GM21786 (cell line): ENCODE measurements around the gene ATP8A2.

Source experiments
- ATAC-seq: cut with Tn5 transposase; IDR thresholded peaks from one replicate; pipeline ENCODE4 v1.9.1; 2021; ENCODE audit not compliant: unreplicated experiment

Gene ATP8A2

DNA sequence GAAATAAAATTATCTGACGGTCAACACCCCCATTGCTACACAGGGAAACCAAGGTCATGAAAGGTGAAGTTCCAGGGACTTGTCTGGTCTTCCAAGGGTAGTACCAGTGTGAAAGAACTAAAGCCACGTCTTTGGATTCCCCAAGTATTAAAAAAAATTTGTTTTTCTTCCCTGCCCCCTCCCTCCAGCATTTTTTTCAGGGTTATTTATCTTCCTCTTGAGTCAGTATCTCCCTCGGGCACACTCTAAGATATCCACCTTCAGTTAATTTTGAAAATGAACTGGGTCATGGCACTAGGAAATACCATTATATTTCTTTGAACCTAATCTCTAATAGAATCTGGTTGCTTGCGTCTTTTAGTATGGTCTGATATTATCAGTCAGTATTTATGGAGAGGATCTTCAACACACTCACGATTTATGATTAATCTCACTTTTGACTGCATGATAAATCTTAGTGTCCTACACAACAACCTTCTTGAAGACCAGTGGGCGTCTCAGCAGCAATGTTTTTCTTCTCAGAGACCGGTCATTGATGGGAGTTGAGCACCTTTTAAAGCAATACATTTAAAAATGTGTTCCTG, 9.1 kb downstream of the ATP8A2 start:
- ATAC-seq: no peak

DNA sequence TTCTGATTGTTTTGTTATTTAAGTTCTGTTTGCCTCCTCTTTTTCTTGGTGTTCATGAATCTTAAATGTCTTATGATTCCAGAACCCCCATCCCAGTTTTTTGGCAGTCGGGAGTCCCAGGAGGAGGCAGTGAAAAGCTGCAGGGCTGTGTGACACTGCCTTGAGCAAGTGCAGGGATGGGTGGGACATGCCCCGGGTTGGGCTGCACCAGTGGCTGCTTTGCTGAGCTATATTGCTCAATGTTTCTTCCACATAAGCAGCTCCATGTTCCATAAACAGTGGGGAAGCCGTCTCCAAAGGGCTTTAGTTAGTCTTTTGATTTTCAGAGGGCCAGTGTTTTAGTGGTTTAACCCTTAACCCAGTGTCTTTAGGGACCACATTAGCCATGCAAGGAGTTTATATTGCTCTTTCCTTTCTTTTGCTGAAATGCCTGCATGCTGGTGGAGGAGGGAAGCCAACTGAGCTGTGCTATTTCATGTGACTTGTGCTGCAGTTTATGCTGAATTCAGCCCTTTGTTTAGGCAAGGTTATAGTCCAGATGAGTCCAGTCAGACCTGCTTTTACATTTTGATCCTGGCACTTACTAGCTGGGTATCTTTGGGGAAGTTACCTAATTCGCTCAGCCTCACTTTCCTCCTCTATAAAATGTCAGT, 13.1 kb downstream of the ATP8A2 start:
- ATAC-seq: no peak

DNA sequence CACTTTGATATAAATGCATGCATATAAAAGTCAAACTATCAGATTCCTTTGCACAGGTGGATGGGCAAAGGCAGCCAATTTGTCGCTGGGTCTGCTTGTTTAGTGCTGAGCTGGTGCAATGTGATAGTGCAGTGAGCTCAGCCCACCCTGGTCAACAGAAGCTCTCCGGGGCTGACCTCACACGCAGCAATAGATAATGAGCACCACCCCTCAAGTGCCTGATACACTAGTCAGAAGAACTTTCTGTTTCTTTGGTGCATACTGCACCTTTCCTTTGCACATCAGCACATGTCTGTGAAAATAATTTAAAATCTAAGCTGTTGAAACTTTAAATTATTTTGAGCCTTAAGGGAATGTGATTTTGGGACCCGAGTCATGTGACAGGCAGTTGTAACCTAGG, 20.2 kb downstream of the ATP8A2 start:
- no peak for ATAC-seq

DNA sequence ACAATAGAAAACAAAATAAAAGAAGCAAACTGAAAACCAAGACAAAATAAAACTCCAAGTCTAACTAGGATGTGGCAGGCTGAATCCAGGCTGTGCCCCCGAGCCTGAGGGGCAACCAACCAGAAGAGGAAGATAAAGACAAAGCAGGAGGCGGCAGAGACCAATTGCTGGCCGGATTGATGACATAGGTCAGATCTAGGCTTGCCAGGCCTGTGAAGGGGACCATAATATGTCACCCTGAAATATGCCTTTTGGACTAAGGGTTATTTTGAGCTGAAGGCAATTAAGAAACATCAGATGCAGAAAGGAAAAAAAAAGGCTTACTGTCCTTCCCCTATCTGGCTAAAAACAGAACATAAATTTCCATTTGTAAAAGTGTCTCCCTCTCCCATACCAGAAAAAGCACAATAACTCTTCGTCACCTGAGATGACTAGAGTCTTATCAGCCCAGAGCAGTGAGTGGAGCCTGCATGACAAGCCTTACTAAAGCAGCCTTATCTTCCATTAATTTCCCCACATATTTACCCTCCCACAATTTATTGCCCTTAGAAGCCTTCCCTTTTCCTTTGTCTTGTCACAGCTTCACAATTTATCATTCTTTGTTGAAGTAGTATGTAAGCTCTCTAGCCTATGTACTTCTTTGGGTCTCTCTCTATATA, 22.8 kb downstream of the ATP8A2 start:
- no peak for ATAC-seq

DNA sequence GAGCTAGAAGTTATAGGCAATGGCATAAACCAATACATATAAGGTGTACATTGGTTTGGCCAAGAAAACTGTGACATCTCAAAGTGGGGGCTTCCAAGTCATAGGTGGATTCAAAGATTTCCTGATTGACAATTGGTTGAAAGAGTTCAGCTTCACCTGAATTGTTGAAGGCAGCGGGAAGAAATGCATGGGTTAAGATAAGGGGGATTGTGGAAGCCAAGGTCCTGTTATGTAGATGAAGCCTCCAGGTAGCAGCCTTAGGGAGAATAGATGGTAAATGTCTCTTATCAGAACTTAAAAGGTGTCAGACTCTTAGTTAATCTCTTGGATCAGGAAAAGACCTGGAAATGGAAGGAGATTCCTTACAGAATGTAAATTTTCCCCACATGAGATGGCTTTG, 26.0 kb downstream of the ATP8A2 start:
- no peak for ATAC-seq

DNA sequence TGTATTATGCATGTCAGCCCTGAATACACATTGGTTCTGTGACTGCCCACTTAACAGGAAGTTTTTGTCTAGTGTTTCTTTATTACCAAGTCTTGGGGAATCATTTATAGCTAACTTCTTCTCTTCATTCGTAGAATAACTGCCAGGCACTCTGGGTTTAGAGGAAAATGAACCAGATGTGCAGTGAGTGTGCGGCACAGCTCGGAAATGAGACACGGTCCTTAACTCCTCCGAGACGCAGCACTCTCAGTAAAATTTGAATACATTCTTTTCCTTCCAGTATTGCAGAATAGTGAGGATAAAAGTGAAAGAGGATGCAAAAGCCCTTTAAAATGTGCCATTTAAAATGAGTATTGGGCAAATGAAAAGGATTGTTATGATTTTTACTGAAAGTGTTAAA, 29.2 kb downstream of the ATP8A2 start:
- ATAC-seq: no peak

DNA sequence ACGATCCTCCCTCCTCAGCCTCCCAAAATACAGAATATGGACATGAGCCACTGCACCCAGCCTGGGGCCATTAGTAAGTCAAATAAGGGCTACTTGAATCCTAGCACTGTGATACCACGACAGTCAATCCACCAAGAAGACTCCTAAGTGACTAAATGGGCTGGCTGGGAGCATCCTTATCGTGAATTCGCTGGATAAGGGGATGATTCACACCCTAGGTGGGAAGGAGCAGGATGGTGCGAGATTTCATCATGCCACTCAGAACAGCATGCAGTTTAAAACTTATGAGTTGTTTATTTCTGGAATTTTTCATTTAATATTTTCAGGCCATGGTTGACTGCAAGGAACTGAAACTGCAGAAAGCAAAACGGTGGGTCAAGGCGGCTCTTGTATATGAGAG, 30.2 kb downstream of the ATP8A2 start:
- no peak for ATAC-seq

DNA sequence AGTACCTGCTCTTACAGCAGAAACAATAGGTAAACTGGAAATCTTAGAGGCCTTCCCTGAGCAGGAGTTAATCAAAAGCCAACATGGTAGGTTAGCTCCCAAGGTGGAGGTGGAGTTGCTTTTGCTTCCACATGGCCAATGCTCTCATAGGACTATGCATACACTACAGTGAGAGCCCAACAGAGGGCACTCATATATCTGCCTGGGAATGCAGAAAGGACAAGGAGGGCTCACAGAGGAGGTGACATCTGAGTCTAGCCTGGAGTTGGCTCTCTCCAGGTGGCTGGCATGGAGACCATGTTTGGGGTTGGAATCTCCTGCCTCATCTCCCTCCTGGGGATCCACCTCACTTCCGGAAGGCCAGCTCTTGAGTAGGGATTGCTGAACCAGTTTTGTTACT, 34.6 kb downstream of the ATP8A2 start:
- no peak for ATAC-seq

DNA sequence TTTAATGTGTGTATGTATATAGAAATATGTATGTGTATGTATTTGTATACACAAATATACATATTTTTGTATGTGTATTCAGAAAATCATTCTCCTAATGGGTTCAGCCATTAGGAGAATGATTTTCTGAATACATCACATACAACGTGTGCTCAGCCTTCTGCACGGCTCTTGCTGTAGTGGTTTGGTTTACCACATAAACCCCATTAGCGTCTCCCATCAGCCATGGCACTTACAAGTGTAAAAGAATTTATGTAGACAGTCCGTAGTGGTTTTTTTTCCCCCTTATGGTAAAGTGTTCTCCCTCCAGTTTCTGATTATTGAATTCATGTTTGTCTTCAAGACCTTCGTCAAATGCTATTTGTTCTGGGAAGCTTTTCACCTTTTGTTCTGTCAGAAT, 38.2 kb downstream of the ATP8A2 start:
- no peak for ATAC-seq

DNA sequence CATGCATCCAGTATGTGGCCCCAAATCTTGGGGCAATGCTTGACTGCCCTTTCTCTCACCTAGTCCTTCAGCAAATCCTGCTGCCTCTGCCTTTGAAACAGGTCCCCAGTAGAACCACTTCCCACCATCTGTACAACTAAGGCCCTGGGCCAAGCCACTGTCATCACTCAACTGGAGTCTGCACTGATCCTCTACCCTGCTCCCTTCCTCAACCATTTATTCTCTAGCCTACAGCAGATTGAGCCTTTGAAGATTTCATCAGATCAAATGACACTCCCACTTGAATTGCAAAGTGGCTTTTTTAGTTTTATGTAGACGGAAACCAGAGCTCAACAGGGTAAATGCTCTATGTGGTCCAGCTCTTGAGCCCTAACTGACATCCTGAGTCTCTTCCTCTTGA, 43.5 kb downstream of the ATP8A2 start:
- ATAC-seq: no peak

DNA sequence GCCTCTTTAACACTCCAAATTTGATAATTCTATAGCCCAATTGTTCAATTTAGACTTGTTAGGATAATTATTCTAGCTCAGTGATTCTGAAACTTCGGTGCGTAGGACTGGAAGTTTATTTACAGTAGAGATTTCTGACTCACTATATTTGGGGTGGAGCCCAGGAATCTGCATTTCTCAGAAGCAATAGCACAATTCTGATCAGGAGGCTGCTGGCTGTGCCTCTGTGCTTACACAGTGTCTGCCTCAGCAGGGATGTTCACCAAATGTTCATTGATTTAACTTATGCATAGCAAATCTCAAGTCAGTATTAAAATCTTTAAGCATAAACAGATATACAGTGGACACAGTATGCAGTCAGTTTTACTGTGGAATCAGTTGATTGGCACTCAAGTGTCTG, 45.8 kb downstream of the ATP8A2 start:
- no peak for ATAC-seq

DNA sequence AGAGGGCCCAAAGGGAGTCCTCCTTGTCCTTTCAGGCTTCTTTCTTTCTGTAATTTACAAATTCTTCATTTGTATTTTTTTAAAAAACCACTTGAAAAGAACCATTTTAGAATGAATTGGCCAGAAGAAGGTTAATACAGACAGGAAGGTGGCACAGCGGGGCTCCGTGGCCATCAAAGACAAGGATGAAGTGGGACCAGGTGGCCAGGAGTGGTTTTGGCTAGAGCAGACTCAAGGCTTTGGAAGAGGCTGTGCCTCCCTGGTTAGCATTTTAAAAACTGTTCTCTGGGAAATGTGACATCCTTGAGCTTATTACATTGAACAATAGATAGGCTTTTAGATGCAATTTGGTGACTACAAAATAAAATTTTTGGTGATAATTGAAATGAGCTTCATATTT, 48.4 kb downstream of the ATP8A2 start:
- ATAC-seq: no peak

DNA sequence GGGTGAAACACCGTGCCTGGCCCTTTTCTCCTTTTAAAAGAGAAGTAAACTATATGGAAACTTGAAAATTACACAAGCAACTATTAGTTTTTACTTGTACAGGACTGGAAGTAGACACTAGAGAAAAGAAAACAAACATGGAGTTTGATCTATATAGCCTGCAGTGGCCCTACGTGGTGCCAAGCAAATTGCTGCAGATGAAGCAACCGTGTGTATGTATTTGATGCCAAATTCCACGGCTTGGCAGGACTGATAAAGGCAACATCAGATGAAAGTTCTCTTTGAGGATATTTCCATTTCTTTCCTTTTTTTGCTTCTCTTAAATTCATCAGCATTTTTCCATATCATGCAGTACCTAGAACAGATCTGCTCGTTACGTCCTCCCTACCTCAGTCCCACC, 49.8 kb downstream of the ATP8A2 start:
- ATAC-seq: no peak

DNA sequence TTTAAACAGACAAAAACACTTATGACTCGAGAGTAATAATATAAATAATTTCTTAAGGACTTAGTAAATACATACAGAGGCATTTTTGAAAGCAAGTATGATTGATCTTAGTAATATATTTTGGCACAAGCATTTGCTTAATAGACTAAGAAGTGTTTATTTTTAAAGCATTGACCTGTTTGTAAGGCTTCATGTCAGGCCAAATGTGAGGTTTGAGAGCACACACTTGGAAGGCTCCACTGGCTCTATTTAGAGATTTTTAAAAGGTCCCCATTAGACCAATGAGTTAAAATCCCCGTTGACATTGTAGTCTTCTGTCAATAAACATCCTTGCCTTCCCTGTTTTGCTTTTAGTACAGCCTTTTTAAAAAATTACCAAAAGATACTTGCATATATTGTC, 50.4 kb downstream of the ATP8A2 start:
- no peak for ATAC-seq

DNA sequence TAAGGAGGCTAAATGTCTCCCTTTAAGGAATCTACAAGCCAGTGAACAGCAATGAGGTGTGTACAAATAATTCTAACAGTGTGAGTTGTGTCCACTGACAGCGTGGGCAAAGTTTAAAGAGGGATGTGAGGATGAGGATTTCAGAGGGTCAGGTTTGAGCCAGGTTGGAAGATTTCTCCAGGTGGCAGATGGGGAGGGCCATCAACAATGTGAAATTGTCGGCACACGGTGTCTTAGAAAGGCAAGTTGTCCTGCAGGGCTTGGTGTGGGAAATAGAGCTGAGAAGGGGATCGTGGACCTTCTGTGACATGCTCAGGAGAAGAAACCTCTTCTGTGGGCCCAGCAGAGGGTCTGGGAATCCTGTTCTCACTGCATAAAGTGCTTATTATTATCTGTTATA, 52.1 kb downstream of the ATP8A2 start:
- ATAC-seq: no peak

DNA sequence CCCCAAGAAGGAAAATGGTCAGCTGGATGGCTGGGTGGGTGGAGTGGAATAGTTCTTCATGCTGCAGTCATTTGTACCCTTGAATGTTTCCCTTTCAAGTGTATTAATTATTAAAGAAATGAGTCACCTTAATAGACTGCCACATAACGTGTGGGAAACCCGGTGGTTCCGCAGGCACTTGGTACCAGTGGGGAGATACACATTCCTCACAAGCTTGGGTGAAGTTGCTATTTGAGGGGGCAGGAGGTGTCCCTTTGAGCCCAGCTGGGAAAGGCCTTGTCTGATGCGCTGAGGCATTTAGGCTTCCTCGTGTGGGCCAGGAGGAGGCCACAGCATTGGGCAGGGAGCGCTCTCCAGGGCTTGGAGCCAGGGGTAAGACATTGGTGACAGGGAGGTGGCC, 57.7 kb downstream of the ATP8A2 start:
- no peak for ATAC-seq

DNA sequence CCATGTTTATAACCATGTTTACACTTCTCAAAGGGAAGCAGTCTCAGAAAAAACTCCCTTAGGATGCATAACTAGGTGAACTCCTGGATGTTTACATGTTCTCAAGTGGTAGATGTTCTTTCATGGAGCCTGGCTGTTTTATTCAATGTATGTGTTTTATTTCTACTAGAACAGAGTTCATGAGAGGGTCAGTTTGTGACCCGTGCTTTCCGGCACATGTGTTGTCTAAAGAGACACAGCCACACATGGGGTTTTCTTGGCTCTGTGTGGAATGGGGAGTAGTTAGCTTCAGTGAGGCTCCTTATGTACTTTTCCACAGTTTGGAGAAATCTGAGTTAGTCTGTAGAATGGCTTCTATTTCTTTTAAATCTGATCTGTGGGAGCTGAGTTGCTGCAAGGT, 60.9 kb downstream of the ATP8A2 start:
- ATAC-seq: no peak

DNA sequence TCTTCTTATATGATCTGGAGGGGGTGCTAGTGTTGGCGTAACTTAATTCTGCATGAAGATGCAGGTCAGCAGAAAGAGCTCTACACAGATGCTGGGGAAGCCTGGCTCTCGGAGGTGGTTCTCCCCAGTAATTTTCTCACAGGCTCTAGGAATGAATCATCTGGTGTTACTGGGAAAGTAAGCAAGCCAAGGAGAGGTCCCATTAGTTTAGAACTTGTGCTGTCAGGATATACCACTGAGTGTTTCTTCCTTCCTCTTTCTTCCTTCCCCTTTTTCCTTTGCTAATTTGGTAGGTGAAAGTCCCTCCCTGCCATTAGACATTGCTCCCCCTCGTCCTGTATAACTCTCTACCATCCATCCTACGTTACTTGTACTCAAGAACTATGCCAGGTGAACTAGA, 68.3 kb downstream of the ATP8A2 start:
- ATAC-seq: no peak

DNA sequence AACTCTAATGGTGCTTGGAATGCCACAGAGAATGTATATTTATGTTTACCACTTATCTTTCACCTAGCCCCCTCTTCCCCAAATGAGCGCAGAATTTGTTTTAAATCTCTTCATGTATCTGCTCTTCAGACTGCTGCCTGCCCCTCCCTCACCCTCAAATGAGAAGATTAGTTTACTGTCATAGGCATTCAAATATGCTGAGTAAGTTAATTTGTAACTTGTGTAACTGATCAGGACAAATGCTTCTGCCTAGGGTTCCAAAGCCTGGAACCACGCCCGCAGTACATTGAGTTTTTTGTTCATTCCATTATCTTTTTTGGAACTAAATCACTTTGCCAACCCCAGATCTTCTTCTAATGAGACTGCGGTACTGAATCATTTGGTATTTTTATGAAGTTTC, 74.5 kb downstream of the ATP8A2 start:
- ATAC-seq: no peak

DNA sequence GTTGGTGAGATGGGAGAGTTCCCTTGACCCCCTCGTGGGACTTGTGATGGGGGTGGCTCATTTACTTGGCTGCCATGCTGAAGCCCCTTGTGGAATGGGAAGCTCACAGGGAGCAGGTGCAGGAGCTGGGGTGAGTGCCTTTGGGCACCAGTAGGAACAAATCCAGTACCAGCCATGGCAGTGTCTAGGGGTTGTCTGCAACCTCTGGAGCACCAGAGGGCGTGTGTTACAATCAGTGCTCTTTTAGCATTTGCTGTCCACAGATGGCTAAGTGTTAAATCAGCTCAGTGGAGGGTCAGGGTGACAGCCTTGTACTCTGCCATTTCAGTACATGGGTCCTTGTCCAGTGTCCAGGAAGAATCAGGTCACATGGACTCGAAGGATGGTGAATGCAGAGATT, 75.6 kb downstream of the ATP8A2 start:
- no peak for ATAC-seq

DNA sequence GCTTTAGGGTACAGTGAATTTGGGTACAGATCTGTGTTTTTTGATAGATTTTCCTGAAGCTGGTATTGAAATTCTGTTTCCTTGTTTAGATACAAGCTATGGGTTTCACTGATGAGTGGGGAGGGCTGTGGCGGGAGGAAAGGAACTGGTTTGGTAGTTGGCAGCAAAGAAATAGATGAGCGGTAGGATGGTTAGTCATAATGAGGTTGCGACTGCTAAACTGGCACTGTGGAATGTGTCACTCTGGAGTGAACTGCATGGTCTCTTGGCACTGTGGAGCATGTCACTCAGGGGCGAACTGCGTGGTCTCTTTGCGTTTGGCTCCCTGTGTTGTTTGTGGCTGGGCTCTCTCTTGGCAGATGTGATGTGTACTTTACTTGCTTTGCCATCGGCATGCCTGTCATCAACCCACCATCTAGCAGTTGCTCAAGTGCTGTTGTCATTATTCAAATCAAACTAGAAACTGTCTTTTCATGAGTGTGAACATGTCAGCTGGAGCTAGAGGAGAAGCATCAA, 82.1 kb downstream of the ATP8A2 start:
- ATAC-seq: no peak

DNA sequence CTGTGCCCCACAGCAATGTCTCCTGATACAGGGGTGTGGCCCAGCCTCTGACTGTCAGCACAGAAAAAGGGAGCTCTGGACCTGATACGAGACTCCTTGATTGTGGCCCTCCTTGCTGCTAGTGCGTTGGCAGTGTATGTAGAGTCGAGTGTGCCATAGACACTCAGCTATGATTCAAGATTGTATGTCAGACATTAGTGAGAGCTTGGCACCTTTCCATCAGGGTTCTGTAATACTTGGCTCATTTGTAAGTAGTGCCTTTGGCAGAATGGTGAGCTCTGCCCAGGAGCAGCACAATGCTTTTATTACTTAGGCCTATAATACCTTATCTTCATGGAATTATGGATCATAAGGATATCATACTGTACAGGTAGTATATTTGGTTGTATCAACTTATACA, 83.4 kb downstream of the ATP8A2 start:
- ATAC-seq: no peak

DNA sequence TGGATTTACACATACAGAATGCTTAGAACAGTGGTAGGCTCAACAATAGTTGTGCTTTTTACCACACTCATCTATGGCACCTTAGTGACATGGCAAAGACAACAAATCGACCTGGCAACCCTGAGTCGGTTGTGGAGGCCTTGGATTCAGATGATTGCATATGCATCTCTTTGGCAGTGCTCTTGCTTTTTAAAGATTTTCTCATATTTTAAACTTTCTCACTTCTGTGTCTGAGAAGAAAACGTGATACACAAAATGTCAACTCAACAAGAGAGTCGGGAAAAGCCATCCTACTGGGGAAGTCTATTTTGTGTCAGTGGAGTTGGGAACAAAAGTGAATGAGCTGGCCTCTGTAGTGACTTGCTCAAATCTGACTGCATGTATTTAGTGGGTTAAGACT, 85.8 kb downstream of the ATP8A2 start:
- ATAC-seq: no peak
